Measurements from ENCODE around the gene GPER1. TPM values are rescaled to one million over a fixed set of nuclear protein-coding genes. Genes with fewer than 3 reads are reported as not detected.
"Not testable (repeated sequence)": the region's sequence is repeated elsewhere in the genome, so short reads cannot be mapped to it uniquely, and the experiment has no call there.

Gene GPER1
- polyA plus RNA-seq, 6 donors from 2014 or later = 0.40 to 0.88 (median 0.65) TPM; not detected in 3

GRCh38 chr7:1065585-1066241, 22.2 kb upstream of the GPER1 start:
- Mint-ChIP-seq H3K27ac (peak overlapping the region; percentile 7 to 97 (median 94)), H3K36me3 (peaks cover 0 to 6% of the 10 kb centered on the region in 2 donors), H3K4me1 (peaks cover 31 to 38% (median 32%) of the 10 kb centered on the region in 3 donors), H3K9me3 (no peaks in the 10 kb centered on the region), H3K27me3 (peaks cover 16 to 56% (median 21%) of the 10 kb centered on the region in 3 donors), H3K4me3 (peak overlapping the region; percentile 18 to 84 (median 67))
- DNase-seq (peak; percentile 84), ATAC-seq (ENCODE audit: low read depth in 2 of 2) (peak; percentile 52 to 55)

- H3K27ac Mint-ChIP-seq = no peak overlapping the region
- H3K36me3 Mint-ChIP-seq = peaks cover 0 to 6% of the 10 kb centered on the region in 2 donors
- peaks cover 16 to 51% (median 21%) of the 10 kb centered on the region in 3 donors for H3K27me3 Mint-ChIP-seq
- no peak overlapping the region for H3K4me3 Mint-ChIP-seq
- DNase-seq = no peak
- no peaks in the 10 kb centered on the region for H3K9me3 Mint-ChIP-seq
- H3K4me1 Mint-ChIP-seq = peaks cover 31 to 33% (median 32%) of the 10 kb centered on the region in 3 donors
- no peak for ATAC-seq (ENCODE audit: low read depth in 2 of 2)
Measured at GRCh38 chr7:1066242-1066588, 21.7 kb upstream of the GPER1 start.

- Mint-ChIP-seq H3K27ac (peak overlapping the region in 1 of 6 donors; percentile 72), H3K36me3 (no peaks in the 10 kb centered on the region), H3K4me1 (peaks cover 13 to 16% (median 16%) of the 10 kb centered on the region in 3 donors), H3K4me3 (no peak overlapping the region), H3K9me3 (no peaks in the 10 kb centered on the region), H3K27me3 (peaks cover 7 to 34% (median 10%) of the 10 kb centered on the region in 3 donors)
- no peak for DNase-seq
- ATAC-seq (ENCODE audit: low read depth in 2 of 2) = no peak
Measured at GRCh38 chr7:1068013-1068412, 19.9 kb upstream of the GPER1 start.

- Mint-ChIP-seq H3K4me1 (peaks cover 12 to 20% (median 15%) of the 10 kb centered on the region in 3 donors), H3K27me3 (peaks cover 7 to 28% (median 9%) of the 10 kb centered on the region in 3 donors), H3K9me3 (no peaks in the 10 kb centered on the region), H3K4me3 (no peak overlapping the region), H3K36me3 (no peaks in the 10 kb centered on the region), H3K27ac (no peak overlapping the region)
- DNase-seq (no peak), ATAC-seq (ENCODE audit: low read depth in 2 of 2) (no peak)
Measured at GRCh38 chr7:1068619-1069018, 19.3 kb upstream of the GPER1 start.

DNA sequence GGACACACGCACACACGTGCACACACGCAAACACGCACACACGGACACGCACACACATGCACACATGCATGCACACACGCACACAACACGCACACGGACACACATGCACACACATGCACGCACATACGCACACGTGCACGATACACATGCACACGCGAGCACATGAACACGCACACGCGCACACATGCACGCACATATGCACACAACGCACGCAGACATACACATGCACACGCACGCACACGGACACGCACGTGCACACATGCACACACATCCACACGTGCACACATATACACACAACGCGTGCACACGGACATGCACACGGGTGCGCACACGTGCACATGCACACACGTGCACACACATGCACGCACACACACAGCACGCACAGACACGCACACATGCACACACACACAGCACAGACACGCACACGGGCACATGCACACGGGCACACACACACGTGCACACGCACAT, 17.3 kb upstream of the GPER1 start:
- H3K27me3 Mint-ChIP-seq = peaks cover 0 to 15% (median 2%) of the 10 kb centered on the region in 3 donors
- H3K4me1 Mint-ChIP-seq = peaks cover 8 to 16% (median 12%) of the 10 kb centered on the region in 3 donors
- no peak for ATAC-seq (ENCODE audit: low read depth in 2 of 2)
- DNase-seq = no peak
- no peaks in the 10 kb centered on the region for H3K9me3 Mint-ChIP-seq
- no peaks in the 10 kb centered on the region for H3K36me3 Mint-ChIP-seq
- no peak overlapping the region for H3K4me3 Mint-ChIP-seq
- H3K27ac Mint-ChIP-seq = no peak overlapping the region

- Mint-ChIP-seq H3K27me3 (peaks cover 0 to 4% (median 0%) of the 10 kb centered on the region in 3 donors), H3K36me3 (no peaks in the 10 kb centered on the region), H3K4me1 (peaks cover 6 to 16% (median 10%) of the 10 kb centered on the region in 3 donors), H3K27ac (no peak overlapping the region), H3K9me3 (no peaks in the 10 kb centered on the region), H3K4me3 (no peak overlapping the region)
- ATAC-seq (ENCODE audit: low read depth in 2 of 2) (no peak), DNase-seq (no peak)
Measured at GRCh38 chr7:1071731-1072254, 16.1 kb upstream of the GPER1 start.

GRCh38 chr7:1073142-1073977, 14.6 kb upstream of the GPER1 start:
- ATAC-seq (ENCODE audit: low read depth in 2 of 2) = no peak
- peak overlapping the region in 2 of 6 donors; percentile 33 to 51 for H3K27ac Mint-ChIP-seq
- peaks cover 0 to 7% (median 0%) of the 10 kb centered on the region in 3 donors for H3K27me3 Mint-ChIP-seq
- DNase-seq = no peak
- no peaks in the 10 kb centered on the region for H3K36me3 Mint-ChIP-seq
- no peaks in the 10 kb centered on the region for H3K9me3 Mint-ChIP-seq
- peaks cover 6 to 16% (median 10%) of the 10 kb centered on the region in 3 donors for H3K4me1 Mint-ChIP-seq
- no peak overlapping the region for H3K4me3 Mint-ChIP-seq

- peaks cover 6 to 16% (median 10%) of the 10 kb centered on the region in 3 donors for H3K4me1 Mint-ChIP-seq
- H3K9me3 Mint-ChIP-seq; H3K27me3 Mint-ChIP-seq; ATAC-seq (ENCODE audit: low read depth in 2 of 2); H3K36me3 Mint-ChIP-seq; H3K27ac Mint-ChIP-seq; DNase-seq; H3K4me3 Mint-ChIP-seq: not testable (repeated sequence)
Measured at GRCh38 chr7:1074018-1074417, 13.9 kb upstream of the GPER1 start.

GRCh38 chr7:1074593-1075431, 13.1 kb upstream of the GPER1 start:
- no peaks in the 10 kb centered on the region for H3K9me3 Mint-ChIP-seq
- H3K27ac Mint-ChIP-seq = peak overlapping the region in 1 of 6 donors; percentile 11
- H3K27me3 Mint-ChIP-seq = peaks cover 0 to 7% (median 0%) of the 10 kb centered on the region in 3 donors
- no peak overlapping the region for H3K4me3 Mint-ChIP-seq
- peaks cover 6 to 16% (median 10%) of the 10 kb centered on the region in 3 donors for H3K4me1 Mint-ChIP-seq
- ATAC-seq (ENCODE audit: low read depth in 2 of 2) (no peak), DNase-seq (no peak)
- no peaks in the 10 kb centered on the region for H3K36me3 Mint-ChIP-seq

GRCh38 chr7:1076184-1077072, 11.5 kb upstream of the GPER1 start:
- ATAC-seq (ENCODE audit: low read depth in 2 of 2) (no peak), DNase-seq (no peak)
- no peaks in the 10 kb centered on the region for H3K9me3 Mint-ChIP-seq
- H3K27me3 Mint-ChIP-seq = peaks cover 0 to 7% (median 0%) of the 10 kb centered on the region in 3 donors
- no peaks in the 10 kb centered on the region for H3K36me3 Mint-ChIP-seq
- H3K4me1 Mint-ChIP-seq = peaks cover 6 to 11% (median 10%) of the 10 kb centered on the region in 3 donors
- no peak overlapping the region for H3K27ac Mint-ChIP-seq
- H3K4me3 Mint-ChIP-seq = no peak overlapping the region

- no peak for DNase-seq
- no peak overlapping the region for H3K4me3 Mint-ChIP-seq
- H3K27me3 Mint-ChIP-seq = peaks cover 0 to 13% (median 0%) of the 10 kb centered on the region in 3 donors
- no peak for ATAC-seq (ENCODE audit: low read depth in 2 of 2)
- no peaks in the 10 kb centered on the region for H3K36me3 Mint-ChIP-seq
- no peaks in the 10 kb centered on the region for H3K9me3 Mint-ChIP-seq
- peaks cover 0 to 17% (median 4%) of the 10 kb centered on the region in 3 donors for H3K4me1 Mint-ChIP-seq
- H3K27ac Mint-ChIP-seq = no peak overlapping the region
Measured at GRCh38 chr7:1078519-1078918, 9.4 kb upstream of the GPER1 start.

DNA sequence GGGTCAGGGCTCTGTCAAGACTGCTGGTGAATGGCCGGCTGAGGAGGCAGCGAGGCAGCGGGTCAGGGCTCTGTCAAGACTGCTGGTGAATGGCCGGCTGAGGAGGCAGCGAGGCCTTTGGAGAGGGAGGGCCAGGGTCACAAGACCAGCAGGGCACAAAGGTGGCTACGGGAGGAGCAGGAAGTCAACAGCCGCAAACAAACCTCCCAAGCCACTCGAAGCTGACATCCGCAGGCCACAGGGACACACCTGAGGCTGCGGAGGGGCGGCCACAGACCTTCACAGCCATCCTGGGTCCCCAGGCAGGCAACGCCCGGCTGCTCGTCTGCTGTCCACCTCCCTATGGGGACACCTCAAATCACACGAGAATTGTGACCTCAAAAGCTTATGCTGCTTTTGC, 8.9 kb upstream of the GPER1 start:
- no peak for DNase-seq
- Mint-ChIP-seq H3K4me3 (no peak overlapping the region), H3K27ac (no peak overlapping the region), H3K9me3 (no peaks in the 10 kb centered on the region), H3K36me3 (no peaks in the 10 kb centered on the region), H3K4me1 (peaks cover 0 to 16% (median 4%) of the 10 kb centered on the region in 3 donors), H3K27me3 (peaks cover 0 to 13% (median 0%) of the 10 kb centered on the region in 3 donors)
- no peak for ATAC-seq (ENCODE audit: low read depth in 2 of 2)

Data from naive B cell (primary cell).